ENCODE results near the gene TM4SF1. TPM values are rescaled to one million over a fixed set of nuclear protein-coding genes. Genes with fewer than 3 reads are reported as not detected.

Gene TM4SF1
- total and polyA plus RNA-seq, 2 donors (not counting 1 experiment from before 2014, with no cell fraction given), result not detected

- POLR2A ChIA-PET, result no interaction called here
- H3K4me1 ChIP-seq (ENCODE audit: control insufficient read depth in 2 of 2, insufficient read depth in 2 of 2, low read length in 2 of 2), result no peaks in the 10 kb centered on the region
Observed at GRCh38 chr3:149366941-149367840, 10.3 kb downstream of the TM4SF1 start.

More at GRCh38 chr3:149366941-149367840, 10.3 kb downstream of the TM4SF1 start:
- Histone ChIP-seq H3K79me2 (ENCODE audit: control insufficient read depth, insufficient read depth, low read length) (no peaks in the 10 kb centered on the region), H3K9me3 (ENCODE audit: control extremely low read depth in 1 of 3, control insufficient read depth in 2 of 3, insufficient read depth in 1 of 3, low read length in 2 of 3) (no peaks in the 10 kb centered on the region), H3K27ac (ENCODE audit: low read length in 2 of 2) (no peak overlapping the region), H3K4me2 (replicated peaks; ENCODE audit: low read depth, low read length, poor library complexity, severe bottlenecking) (no peak overlapping the region), H3K9ac (ENCODE audit: low read length) (no peak overlapping the region), H4K20me1 (ENCODE audit: control insufficient read depth, insufficient read depth, low read length, poor library complexity, severe bottlenecking) (no peaks in the 10 kb centered on the region), H3K36me3 (replicated peaks in 1 of 2; ENCODE audit: control extremely low read depth in 1 of 2, control insufficient read depth in 1 of 2, extremely low read depth in 1 of 2, insufficient read depth in 2 of 2, low read length in 1 of 2) (no peaks in the 10 kb centered on the region), H3K4me3 (ENCODE audit: control extremely low read depth in 1 of 5, extremely low read depth in 1 of 5, insufficient read depth in 1 of 5, low read depth in 2 of 5, low read length in 4 of 5) (no peak overlapping the region), H3K27me3 (replicated peaks in 1 of 4; ENCODE audit: control extremely low read depth in 1 of 4, control insufficient read depth in 3 of 4, insufficient read depth in 4 of 4, low read length in 3 of 4) (peaks cover 0 to 5% (median 0%) of the 10 kb centered on the region in 4 experiments), H2AFZ (ENCODE audit: insufficient read depth, low read depth, low read length, poor library complexity, severe bottlenecking) (no peak overlapping the region)
- Mint-ChIP-seq H3K9me3 (ENCODE audit: insufficient read depth) (no peaks in the 10 kb centered on the region), H3K4me1 (no peaks in the 10 kb centered on the region), H3K4me3 (no peak overlapping the region), H3K27ac (no peak overlapping the region), H3K27me3 (peaks cover 26% of the 10 kb centered on the region)
- CTCF ChIA-PET, result no interaction called here
- ATAC-seq (ENCODE audit: low read depth) (no peak), DNase-seq (no peak)
- intact Hi-C loops (cut with micrococcal nuclease), result no loop called here
- TF ChIP-seq CTCF (IDR thresholded peaks at IDR 0.05) (no peak), EZH2 (IDR thresholded peaks at IDR 0.05; ENCODE audit: borderline replicate concordance, insufficient read depth, low read depth, low read length, poor library complexity, severe bottlenecking) (no peak)
- WGBS (ENCODE audit: insufficient coverage), result 100% methylated on average over 2 of the region's 3 CpGs

Measured in B cell (primary cell).